ENCODE data around the gene HYAL1.
"Not testable (repeated sequence)": the region's sequence is repeated elsewhere in the genome, so short reads cannot be mapped to it uniquely, and the experiment has no call there.

HYAL1 gene

GRCh38 chr3:50274371-50275104 lies 28.8 kb downstream of the HYAL1 start:
- TF ChIP-seq CTCF (conservative IDR thresholded peaks at IDR 0.05; ENCODE audit: low read length), result peak; percentile 54
- no peak overlapping the region for H3K4me3 ChIP-seq (ENCODE audit: low read length)
- peak; percentile 47 for DNase-seq (ENCODE audit: low read depth)

- no peak for DNase-seq (ENCODE audit: low read depth)
- no peak overlapping the region for H3K4me3 ChIP-seq (ENCODE audit: low read length)
- no peak for TF ChIP-seq CTCF (conservative IDR thresholded peaks at IDR 0.05; ENCODE audit: low read length)
Measured at GRCh38 chr3:50273689-50274065, 29.7 kb downstream of the HYAL1 start.

- TF ChIP-seq CTCF (conservative IDR thresholded peaks at IDR 0.05; ENCODE audit: low read length), result peak; percentile 91
- DNase-seq (ENCODE audit: low read depth), result peak; percentile 48
- peak overlapping the region; percentile 38 for H3K4me3 ChIP-seq (ENCODE audit: low read length)
Measured at GRCh38 chr3:50272911-50273688, 30.3 kb downstream of the HYAL1 start.

- not testable (repeated sequence) for H3K4me3 ChIP-seq (ENCODE audit: low read length); DNase-seq (ENCODE audit: low read depth)
Measured at GRCh38 chr3:50272538-50272910, 30.9 kb downstream of the HYAL1 start.

- DNase-seq (ENCODE audit: low read depth), result no peak
- no peak for TF ChIP-seq CTCF (conservative IDR thresholded peaks at IDR 0.05; ENCODE audit: low read length)
Measured at GRCh38 chr3:50271314-50271936, 31.9 kb downstream of the HYAL1 start.

GRCh38 chr3:50270422-50271224 lies 32.8 kb downstream of the HYAL1 start:
- TF ChIP-seq CTCF (conservative IDR thresholded peaks at IDR 0.05; ENCODE audit: low read length), result no peak
- no peak for DNase-seq (ENCODE audit: low read depth)
- H3K4me3 ChIP-seq (ENCODE audit: low read length), result peak overlapping the region; percentile 53

More at GRCh38 chr3:50271314-50271936, 31.9 kb downstream of the HYAL1 start:
- H3K4me3 ChIP-seq (ENCODE audit: low read length), result no peak overlapping the region

- peak; percentile 47 for DNase-seq (ENCODE audit: low read depth)
- no peak for TF ChIP-seq CTCF (conservative IDR thresholded peaks at IDR 0.05; ENCODE audit: low read length)
- peak overlapping the region; percentile 53 for H3K4me3 ChIP-seq (ENCODE audit: low read length)
Measured at GRCh38 chr3:50269977-50270413, 33.4 kb downstream of the HYAL1 start.

All from AG10803 (cell line).